ENCODE results near the gene GPR155.

- TF ChIP-seq EZH2 (IDR thresholded peaks at IDR 0.05; ENCODE audit: borderline replicate concordance, low read length) (no peak), CTCF (conservative IDR thresholded peaks at IDR 0.05 in 1 of 2, IDR thresholded peaks at IDR 0.05 in 1 of 2; ENCODE audit: extremely low read depth in 1 of 2, insufficient read depth in 1 of 2, low read depth in 1 of 2, low read length in 2 of 2) (no peak)
These were observed 32.3 kb downstream of the GPR155 start for GRCh38 chr2:174454566-174454965.
